ENCODE measurements around the gene NTM.

Gene NTM

GRCh38 chr11:132226522-132226921 is 856.1 kb downstream of the NTM start:
- no peak for DNase-seq (ENCODE audit: low read depth)

- DNase-seq (ENCODE audit: low read depth), result no peak
Observed at GRCh38 chr11:132228746-132229325, 858.4 kb downstream of the NTM start.

- DNase-seq (ENCODE audit: low read depth), result no peak
Observed at GRCh38 chr11:132231656-132232347, 861.4 kb downstream of the NTM start.

- no peak for DNase-seq (ENCODE audit: low read depth)
Observed at GRCh38 chr11:132234878-132235277, 864.5 kb downstream of the NTM start.

- no peak for DNase-seq (ENCODE audit: low read depth)
Observed at GRCh38 chr11:132237781-132238180, 867.4 kb downstream of the NTM start.

GRCh38 chr11:132238331-132238866 is 868.0 kb downstream of the NTM start:
- DNase-seq (ENCODE audit: low read depth), result no peak

- no peak for DNase-seq (ENCODE audit: low read depth)
Observed at GRCh38 chr11:132240374-132240773, 870.0 kb downstream of the NTM start.

GRCh38 chr11:132242632-132243031 is 872.2 kb downstream of the NTM start:
- DNase-seq (ENCODE audit: low read depth), result no peak

- no peak for DNase-seq (ENCODE audit: low read depth)
Observed at GRCh38 chr11:132244846-132245245, 874.4 kb downstream of the NTM start.

- no peak for DNase-seq (ENCODE audit: low read depth)
Observed at GRCh38 chr11:132245403-132246385, 875.3 kb downstream of the NTM start.

- no peak for DNase-seq (ENCODE audit: low read depth)
Observed at GRCh38 chr11:132248580-132248979, 878.2 kb downstream of the NTM start.

GRCh38 chr11:132249256-132249655 is 878.8 kb downstream of the NTM start:
- no peak for DNase-seq (ENCODE audit: low read depth)

- no peak for DNase-seq (ENCODE audit: low read depth)
Observed at GRCh38 chr11:132251061-132251460, 880.6 kb downstream of the NTM start.

GRCh38 chr11:132253469-132254264 is 883.3 kb downstream of the NTM start:
- DNase-seq (ENCODE audit: low read depth), result no peak

- no peak for DNase-seq (ENCODE audit: low read depth)
Observed at GRCh38 chr11:132254906-132255305, 884.5 kb downstream of the NTM start.

- DNase-seq (ENCODE audit: low read depth), result no peak
Observed at GRCh38 chr11:132256528-132257279, 886.3 kb downstream of the NTM start.

GRCh38 chr11:132257871-132258270 is 887.5 kb downstream of the NTM start:
- no peak for DNase-seq (ENCODE audit: low read depth)

- no peak for DNase-seq (ENCODE audit: low read depth)
Observed at GRCh38 chr11:132258875-132259274, 888.5 kb downstream of the NTM start.

- DNase-seq (ENCODE audit: low read depth), result no peak
Observed at GRCh38 chr11:132260636-132261035, 890.2 kb downstream of the NTM start.

- no peak for DNase-seq (ENCODE audit: low read depth)
Observed at GRCh38 chr11:132263241-132263640, 892.8 kb downstream of the NTM start.

- no peak for DNase-seq (ENCODE audit: low read depth)
Observed at GRCh38 chr11:132263875-132264274, 893.5 kb downstream of the NTM start.

Data from stimulated activated CD8-positive, alpha-beta memory T cell treated with anti-CD3 and anti-CD28 coated beads, Interleukin-12 subunit alpha, Interleukin-12 subunit beta, amount 100 ng/mL, for 4 hours (primary cell).